Esophagus muscularis mucosa (tissue), 3 donors: ENCODE measurements around the gene RIC3.

ENCODE experiments used
- POLR2A ChIP-seq: fragments of 450-650 bp; IDR thresholded peaks from one replicate; pipeline ENCODE4 v1.6.1; 2017; ENCODE audit warnings: antibody characterized with exemption, moderate library complexity, mild to moderate bottlenecking, low read depth
- POLR2AphosphoS5 ChIP-seq, 2 donors: sonication (generic); formaldehyde crosslinking; IDR thresholded peaks; one replicate each; pipeline ENCODE4 v1.6.1; 2017; ENCODE audit warnings: antibody characterized with exemption in 2 of 2
- TF ChIP-seq, protein P1 (sequence below), 3 experiments: fragments of 200-600 bp in 2 of 3; fragments of 450-650 bp in 1 of 3; sonication (generic) in 2 of 3; IDR thresholded peaks; one replicate each; pipeline ENCODE4 v1.5.1; 2017 to 2019; ENCODE audit warnings: antibody characterized with exemption in 3 of 3, mild to moderate bottlenecking in 2 of 3, moderate library complexity in 1 of 3

DNA sequence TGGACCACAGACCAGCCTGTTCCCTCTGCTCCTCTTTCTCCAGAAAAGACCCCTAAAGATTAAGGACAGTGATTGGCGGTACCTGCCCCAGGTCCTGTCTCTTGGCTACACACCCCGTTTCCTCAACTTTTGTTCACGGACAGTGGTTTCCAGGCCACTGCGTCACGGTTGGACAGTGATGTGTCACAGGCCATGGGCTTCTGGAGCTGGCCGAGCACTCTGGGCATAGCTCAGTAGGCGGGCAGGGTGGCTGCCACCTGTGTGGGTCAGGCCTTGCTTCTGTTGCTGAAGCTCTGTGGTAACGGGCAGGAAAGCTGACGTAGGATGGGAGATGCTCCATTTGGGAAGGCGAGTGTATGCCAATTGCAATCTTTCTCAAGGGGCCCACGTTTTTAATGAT is 74.2 kb downstream of the RIC3 start:
- TF ChIP-seq, protein P1, sequence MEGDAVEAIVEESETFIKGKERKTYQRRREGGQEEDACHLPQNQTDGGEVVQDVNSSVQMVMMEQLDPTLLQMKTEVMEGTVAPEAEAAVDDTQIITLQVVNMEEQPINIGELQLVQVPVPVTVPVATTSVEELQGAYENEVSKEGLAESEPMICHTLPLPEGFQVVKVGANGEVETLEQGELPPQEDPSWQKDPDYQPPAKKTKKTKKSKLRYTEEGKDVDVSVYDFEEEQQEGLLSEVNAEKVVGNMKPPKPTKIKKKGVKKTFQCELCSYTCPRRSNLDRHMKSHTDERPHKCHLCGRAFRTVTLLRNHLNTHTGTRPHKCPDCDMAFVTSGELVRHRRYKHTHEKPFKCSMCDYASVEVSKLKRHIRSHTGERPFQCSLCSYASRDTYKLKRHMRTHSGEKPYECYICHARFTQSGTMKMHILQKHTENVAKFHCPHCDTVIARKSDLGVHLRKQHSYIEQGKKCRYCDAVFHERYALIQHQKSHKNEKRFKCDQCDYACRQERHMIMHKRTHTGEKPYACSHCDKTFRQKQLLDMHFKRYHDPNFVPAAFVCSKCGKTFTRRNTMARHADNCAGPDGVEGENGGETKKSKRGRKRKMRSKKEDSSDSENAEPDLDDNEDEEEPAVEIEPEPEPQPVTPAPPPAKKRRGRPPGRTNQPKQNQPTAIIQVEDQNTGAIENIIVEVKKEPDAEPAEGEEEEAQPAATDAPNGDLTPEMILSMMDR (IDR thresholded peaks at IDR 0.05), result no peak
- TF ChIP-seq POLR2A (no peak), POLR2AphosphoS5 (IDR thresholded peaks at IDR 0.05) (no peak)
